GM19397 (cell line): ENCODE measurements around the gene PPP1R3F.

Experiments
- ATAC-seq: cut with Tn5 transposase; IDR thresholded peaks from one replicate; pipeline ENCODE4 v1.9.1; 2021; ENCODE audit warnings: mild to moderate bottlenecking, moderate library complexity; ENCODE audit not compliant: unreplicated experiment

PPP1R3F gene

GRCh38 chrX:49247916-49248811 lies 21.4 kb upstream of the PPP1R3F start:
- ATAC-seq, result no peak

- ATAC-seq, result no peak
Measured at GRCh38 chrX:49249071-49249470, 20.5 kb upstream of the PPP1R3F start.

- no peak for ATAC-seq
Measured at GRCh38 chrX:49249616-49250015, 20.0 kb upstream of the PPP1R3F start.

- no peak for ATAC-seq
Measured at GRCh38 chrX:49250066-49250465, 19.5 kb upstream of the PPP1R3F start.

- ATAC-seq, result no peak
Measured at GRCh38 chrX:49250578-49250977, 19.0 kb upstream of the PPP1R3F start.

GRCh38 chrX:49251325-49251724 lies 18.3 kb upstream of the PPP1R3F start:
- no peak for ATAC-seq

GRCh38 chrX:49254639-49255038 lies 15.0 kb upstream of the PPP1R3F start:
- ATAC-seq, result no peak

- no peak for ATAC-seq
Measured at GRCh38 chrX:49256268-49256995, 13.2 kb upstream of the PPP1R3F start.

GRCh38 chrX:49257074-49257790 lies 12.4 kb upstream of the PPP1R3F start:
- ATAC-seq, result no peak

- no peak for ATAC-seq
Measured at GRCh38 chrX:49257846-49258748, 11.5 kb upstream of the PPP1R3F start.

GRCh38 chrX:49258749-49259124 lies 10.9 kb upstream of the PPP1R3F start:
- no peak for ATAC-seq

GRCh38 chrX:49260221-49260985 lies 9.2 kb upstream of the PPP1R3F start:
- no peak for ATAC-seq

- no peak for ATAC-seq
Measured at GRCh38 chrX:49262603-49263002, 7.0 kb upstream of the PPP1R3F start.

- no peak for ATAC-seq
Measured at GRCh38 chrX:49263631-49264030, 6.0 kb upstream of the PPP1R3F start.

- ATAC-seq, result no peak
Measured at GRCh38 chrX:49264460-49264859, 5.1 kb upstream of the PPP1R3F start, which contains the start of gene FOXP3. Gene FOXP3 (minus strand): TSS chrX:49264710. CDS start chrX:49258505, 6,205 bp downstream.

- no peak for ATAC-seq
Measured at GRCh38 chrX:49266523-49267445, 2.8 kb upstream of the PPP1R3F start.

GRCh38 chrX:49268702-49269009 lies 937 bp upstream of the PPP1R3F start:
- ATAC-seq, result no peak

GRCh38 chrX:49269010-49269766 lies 405 bp upstream of the PPP1R3F start:
- ATAC-seq, result peak; percentile 82
